NB4 (cell line): ENCODE data around the gene MYL1.

Experiments used
- DNase-seq: peaks from one replicate; pipeline ENCODE4 v3.0.0; 2010; ENCODE audit warnings: low read depth
- H3K4me3 ChIP-seq: one replicate; pipeline ENCODE4 v1.5.1; 2011; ENCODE audit warnings: mild to moderate bottlenecking, low read depth, low read length, moderate library complexity
- MYC ChIP-seq: IDR thresholded peaks from 2 replicates; pipeline ENCODE4 v1.6.1; 2011; ENCODE audit warnings: low read depth, low read length
- POLR2A ChIP-seq: IDR thresholded peaks from 2 replicates; pipeline ENCODE4 v1.6.1; 2011; ENCODE audit warnings: mild to moderate bottlenecking; ENCODE audit not compliant: insufficient read length; ENCODE audit errors: extremely low read depth
- TF ChIP-seq, protein P1 (sequence below): IDR thresholded peaks from one replicate; pipeline ENCODE4 v1.5.1; 2012; ENCODE audit warnings: low read depth, low read length
- TF ChIP-seq, protein P2 (sequence below): IDR thresholded peaks from 2 replicates; pipeline ENCODE4 v1.6.1; 2011; ENCODE audit warnings: low read depth, low read length

The MYL1 gene

DNA sequence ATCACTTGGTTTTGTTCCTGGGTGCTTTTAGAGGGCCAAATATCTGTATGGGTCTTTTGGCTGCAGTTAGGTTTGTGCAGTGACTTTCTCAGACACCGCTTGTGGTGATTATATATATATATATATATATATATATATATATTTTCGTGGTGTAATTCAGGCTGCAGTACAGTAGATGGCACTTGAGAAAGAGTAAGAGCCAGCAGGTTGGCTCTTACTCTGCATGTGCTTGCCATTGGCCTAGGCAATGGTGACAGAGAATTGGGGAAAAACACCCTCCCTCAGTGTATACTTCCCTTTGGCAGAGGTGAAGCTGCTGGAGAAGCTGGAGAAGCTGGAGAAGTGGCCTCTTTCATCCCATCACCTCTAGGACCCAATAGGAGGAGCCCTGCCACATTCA is 22.2 kb upstream of the MYL1 start:
- TF ChIP-seq MYC, result no peak
- no peak for TF ChIP-seq POLR2A
- TF ChIP-seq, protein P1, sequence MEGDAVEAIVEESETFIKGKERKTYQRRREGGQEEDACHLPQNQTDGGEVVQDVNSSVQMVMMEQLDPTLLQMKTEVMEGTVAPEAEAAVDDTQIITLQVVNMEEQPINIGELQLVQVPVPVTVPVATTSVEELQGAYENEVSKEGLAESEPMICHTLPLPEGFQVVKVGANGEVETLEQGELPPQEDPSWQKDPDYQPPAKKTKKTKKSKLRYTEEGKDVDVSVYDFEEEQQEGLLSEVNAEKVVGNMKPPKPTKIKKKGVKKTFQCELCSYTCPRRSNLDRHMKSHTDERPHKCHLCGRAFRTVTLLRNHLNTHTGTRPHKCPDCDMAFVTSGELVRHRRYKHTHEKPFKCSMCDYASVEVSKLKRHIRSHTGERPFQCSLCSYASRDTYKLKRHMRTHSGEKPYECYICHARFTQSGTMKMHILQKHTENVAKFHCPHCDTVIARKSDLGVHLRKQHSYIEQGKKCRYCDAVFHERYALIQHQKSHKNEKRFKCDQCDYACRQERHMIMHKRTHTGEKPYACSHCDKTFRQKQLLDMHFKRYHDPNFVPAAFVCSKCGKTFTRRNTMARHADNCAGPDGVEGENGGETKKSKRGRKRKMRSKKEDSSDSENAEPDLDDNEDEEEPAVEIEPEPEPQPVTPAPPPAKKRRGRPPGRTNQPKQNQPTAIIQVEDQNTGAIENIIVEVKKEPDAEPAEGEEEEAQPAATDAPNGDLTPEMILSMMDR, result peak; percentile 3
- TF ChIP-seq, protein P2, sequence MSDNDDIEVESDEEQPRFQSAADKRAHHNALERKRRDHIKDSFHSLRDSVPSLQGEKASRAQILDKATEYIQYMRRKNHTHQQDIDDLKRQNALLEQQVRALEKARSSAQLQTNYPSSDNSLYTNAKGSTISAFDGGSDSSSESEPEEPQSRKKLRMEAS, result no peak
- H3K4me3 ChIP-seq, result no peak overlapping the region

DNA sequence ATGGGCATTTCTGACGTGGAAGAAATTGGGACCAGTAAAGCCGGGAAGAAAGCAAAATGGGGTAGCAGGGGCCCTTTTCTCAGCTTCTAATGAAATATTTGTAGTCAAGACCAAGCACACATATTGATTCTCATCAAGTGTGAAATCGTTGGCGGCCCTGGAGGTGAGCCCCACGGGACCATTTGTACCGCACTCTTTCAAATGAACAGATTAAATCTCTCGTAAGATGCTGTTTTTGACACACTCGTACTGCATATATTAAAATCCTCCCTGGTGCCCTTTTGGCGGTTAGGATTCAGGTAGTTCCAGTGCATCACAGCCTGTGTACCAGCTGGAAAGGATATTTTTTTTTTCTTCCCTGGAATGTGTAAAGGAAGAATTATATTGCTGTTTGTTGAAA is 9.9 kb upstream of the MYL1 start:
- DNase-seq, result no peak
- H3K4me3 ChIP-seq, result no peak overlapping the region
- TF ChIP-seq, protein P1, result no peak
- TF ChIP-seq POLR2A (no peak), MYC (no peak)
- TF ChIP-seq, protein P2, result no peak

More for the DNA sequence above, 22.2 kb upstream of the MYL1 start:
- peak; percentile 17 for DNase-seq

DNA sequence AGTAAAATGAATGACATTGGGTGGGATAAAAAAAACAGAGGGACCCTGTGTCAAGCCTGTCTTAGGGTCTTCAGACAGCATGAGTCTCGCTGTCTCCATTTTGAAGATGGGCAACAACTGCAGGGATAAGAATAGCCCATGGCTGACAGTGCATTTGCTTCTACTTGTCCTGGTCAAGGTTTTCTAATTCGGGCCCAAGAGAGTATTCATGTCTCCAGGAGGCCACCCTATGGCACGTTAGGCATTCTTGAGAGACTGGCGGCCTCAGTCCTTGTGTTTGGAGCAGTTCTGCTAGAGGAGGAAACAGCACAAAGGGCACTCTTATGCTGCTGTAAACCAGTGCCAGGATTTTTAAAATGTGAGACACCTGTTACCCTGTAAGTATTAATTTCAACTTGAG is 9.5 kb upstream of the MYL1 start:
- H3K4me3 ChIP-seq, result no peak overlapping the region
- TF ChIP-seq POLR2A (no peak), MYC (no peak)
- TF ChIP-seq, protein P2, result no peak
- TF ChIP-seq, protein P1, result no peak
- DNase-seq, result no peak

DNA sequence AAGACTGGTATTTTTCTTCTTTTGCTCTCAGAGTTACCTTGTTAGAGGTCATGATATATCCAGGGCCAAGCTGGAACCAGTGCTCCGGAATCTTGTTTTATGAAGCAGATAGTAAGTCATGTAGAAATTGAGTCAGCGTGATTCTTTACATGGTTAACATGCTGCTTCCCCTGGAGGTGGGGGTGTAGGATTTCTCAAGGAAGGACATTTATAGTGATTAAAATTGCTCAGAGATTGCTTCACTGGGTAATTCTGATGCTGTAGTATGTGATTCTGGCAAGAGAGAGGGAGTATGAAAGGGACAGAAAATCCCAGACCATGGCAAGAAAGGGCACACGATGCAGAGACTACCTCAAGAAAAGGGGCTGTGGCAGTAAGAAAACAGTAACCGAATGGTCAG is 8.0 kb upstream of the MYL1 start:
- H3K4me3 ChIP-seq, result no peak overlapping the region
- no peak for DNase-seq
- TF ChIP-seq, protein P1, result no peak
- TF ChIP-seq, protein P2, result no peak
- no peak for TF ChIP-seq POLR2A
- no peak for TF ChIP-seq MYC

DNA sequence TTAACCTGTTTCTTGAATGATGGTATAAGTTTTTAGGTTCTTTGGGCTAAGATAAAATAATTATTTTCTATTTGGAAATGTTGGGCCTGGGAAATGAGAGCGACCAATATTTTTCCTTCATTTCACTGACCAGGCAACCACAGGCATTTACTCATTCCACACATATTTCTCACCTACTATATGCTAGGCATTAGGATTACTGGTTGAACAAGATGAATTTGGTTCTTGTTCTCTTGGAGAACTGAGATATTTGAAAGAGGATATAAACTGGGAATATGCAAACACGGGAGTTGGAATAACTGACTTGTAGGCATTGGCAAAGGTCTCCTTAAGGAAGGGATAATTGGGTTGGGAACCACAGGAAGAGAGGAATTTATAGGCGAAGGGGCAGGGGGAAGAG is 3.9 kb upstream of the MYL1 start:
- TF ChIP-seq, protein P2, result no peak
- TF ChIP-seq, protein P1, result no peak
- no peak overlapping the region for H3K4me3 ChIP-seq
- no peak for DNase-seq

DNA sequence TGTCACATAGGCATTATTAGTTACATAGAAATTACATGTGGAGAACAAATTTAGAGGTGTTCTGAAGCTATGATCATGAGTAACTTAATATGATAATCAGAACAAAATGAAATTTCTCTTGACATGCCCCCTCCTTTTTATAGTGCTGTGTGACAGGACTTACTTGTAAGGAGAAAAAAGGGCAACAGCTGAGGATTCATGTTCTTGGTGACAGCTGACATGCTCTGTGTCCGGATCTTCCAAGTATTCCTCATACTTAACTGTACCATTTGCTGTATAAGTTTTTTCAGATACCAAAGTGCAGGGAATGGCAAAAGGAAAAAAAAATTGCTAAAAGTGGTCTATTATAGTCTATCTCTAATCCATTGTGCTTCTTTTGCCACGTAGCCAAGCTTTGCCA is 3.5 kb upstream of the MYL1 start:
- H3K4me3 ChIP-seq, result no peak overlapping the region
- DNase-seq, result no peak
- TF ChIP-seq POLR2A, result no peak
- TF ChIP-seq, protein P1, result no peak
